ENCODE data around the gene RAPGEF5.

The RAPGEF5 gene

GRCh38 chr7:22114440-22114981 is 242.4 kb downstream of the RAPGEF5 start:
- Histone ChIP-seq H3K27me3 (ENCODE audit: insufficient read depth, poor library complexity, severe bottlenecking) (peaks cover 2% of the 10 kb centered on the region), H3K4me3 (replicated peaks; ENCODE audit: insufficient read depth, low read length) (no peak overlapping the region), H3K27ac (replicated peaks) (no peak overlapping the region)
- DNase-seq (ENCODE audit: low read depth in 1 of 2, low spot score in 1 of 2), result no peak
- no peak for TF ChIP-seq REST (IDR thresholded peaks at IDR 0.05; ENCODE audit: insufficient replicate concordance, low read depth)
- no peak for TF ChIP-seq CTCF (IDR thresholded peaks at IDR 0.05; ENCODE audit: insufficient read depth, low read length)
- no peak for TF ChIP-seq SPI1 (IDR thresholded peaks at IDR 0.05; ENCODE audit: borderline replicate concordance, low read depth)
- TF ChIP-seq GABPA (IDR thresholded peaks at IDR 0.05; ENCODE audit: low read depth), result no peak
- no peak for TF ChIP-seq POLR2AphosphoS5 (IDR thresholded peaks at IDR 0.05; ENCODE audit: low read depth)

- H3K27me3 ChIP-seq (ENCODE audit: insufficient read depth, poor library complexity, severe bottlenecking), result peaks cover 2% of the 10 kb centered on the region
- H3K27ac ChIP-seq (replicated peaks), result no peak overlapping the region
- no peak overlapping the region for H3K4me3 ChIP-seq (replicated peaks; ENCODE audit: insufficient read depth, low read length)
- no peak for TF ChIP-seq CTCF (IDR thresholded peaks at IDR 0.05; ENCODE audit: insufficient read depth, low read length)
- no peak for TF ChIP-seq GABPA (IDR thresholded peaks at IDR 0.05; ENCODE audit: low read depth)
- no peak for TF ChIP-seq SPI1 (IDR thresholded peaks at IDR 0.05; ENCODE audit: borderline replicate concordance, low read depth)
- TF ChIP-seq POLR2AphosphoS5 (IDR thresholded peaks at IDR 0.05; ENCODE audit: low read depth), result no peak
- TF ChIP-seq REST (IDR thresholded peaks at IDR 0.05; ENCODE audit: insufficient replicate concordance, low read depth), result no peak
- DNase-seq (ENCODE audit: low read depth in 1 of 2, low spot score in 1 of 2), result no peak
Measured at GRCh38 chr7:22113041-22113440, 243.9 kb downstream of the RAPGEF5 start.

GRCh38 chr7:22111661-22112060 is 245.3 kb downstream of the RAPGEF5 start:
- no peak overlapping the region for H3K4me3 ChIP-seq (replicated peaks; ENCODE audit: insufficient read depth, low read length)
- DNase-seq (ENCODE audit: low read depth in 1 of 2, low spot score in 1 of 2), result no peak
- no peak for TF ChIP-seq REST (IDR thresholded peaks at IDR 0.05; ENCODE audit: insufficient replicate concordance, low read depth)
- no peak for TF ChIP-seq POLR2AphosphoS5 (IDR thresholded peaks at IDR 0.05; ENCODE audit: low read depth)
- no peak for TF ChIP-seq SPI1 (IDR thresholded peaks at IDR 0.05; ENCODE audit: borderline replicate concordance, low read depth)
- no peak for TF ChIP-seq GABPA (IDR thresholded peaks at IDR 0.05; ENCODE audit: low read depth)
- H3K27ac ChIP-seq (replicated peaks), result no peak overlapping the region
- H3K27me3 ChIP-seq (ENCODE audit: insufficient read depth, poor library complexity, severe bottlenecking), result peaks cover 2% of the 10 kb centered on the region

All from HL-60 (cell line).